Endothelial cell of umbilical vein (primary cell): ENCODE data around the gene ESPN.

ENCODE experiments used
- CTCF ChIP-seq, 2 donors: IDR thresholded peaks; 1 replicate in 1 of 2; 2 replicates in 1 of 2; pipeline ENCODE4 v1.5.1; 2011; ENCODE audit warnings: low read length in 2 of 2, mild to moderate bottlenecking in 2 of 2, moderate library complexity in 2 of 2, control low read depth in 1 of 2, inconsistent platforms in 1 of 2, low read depth in 1 of 2; ENCODE audit not compliant: insufficient read depth in 1 of 2; ENCODE audit errors: extremely low read depth in 1 of 2
- EZH2 ChIP-seq: IDR thresholded peaks from 2 replicates; pipeline ENCODE4 v1.6.1; 2012; ENCODE audit warnings: borderline replicate concordance, low read depth, mild to moderate bottlenecking, moderate library complexity, low read length, inconsistent platforms; ENCODE audit not compliant: severe bottlenecking
- FOS ChIP-seq: IDR thresholded peaks from 2 replicates; pipeline ENCODE4 v1.6.1; 2011; ENCODE audit warnings: mild to moderate bottlenecking, low read length, moderate library complexity, borderline replicate concordance; ENCODE audit not compliant: insufficient read depth
- MAX ChIP-seq: IDR thresholded peaks from 2 replicates; pipeline ENCODE4 v1.6.1; 2011; ENCODE audit not compliant: insufficient read depth, insufficient read length
- POLR2A ChIP-seq: IDR thresholded peaks from 2 replicates; pipeline ENCODE4 v1.6.1; 2012; ENCODE audit warnings: low read depth, mild to moderate bottlenecking, control low read depth, low read length
- POLR2AphosphoS5 ChIP-seq: IDR thresholded peaks from 2 replicates; pipeline ENCODE4 v1.6.1; 2012; ENCODE audit warnings: low read depth, mild to moderate bottlenecking, control low read depth, low read length, moderate library complexity; ENCODE audit not compliant: insufficient read depth

GRCh38 chr1:6502000-6502891 lies 77.7 kb downstream of the ESPN start:
- no peak for TF ChIP-seq CTCF (IDR thresholded peaks at IDR 0.05; ENCODE audit: extremely low read depth in 1 of 2, insufficient read depth in 1 of 2, low read depth in 1 of 2, low read length in 2 of 2)
- no peak for TF ChIP-seq POLR2AphosphoS5
- TF ChIP-seq MAX = no peak
- TF ChIP-seq POLR2A = no peak
- TF ChIP-seq EZH2 = no peak
- TF ChIP-seq FOS = no peak
